Nephron progenitor cell (in vitro differentiated cells): ENCODE measurements around the gene PPP1R14B.

Experiments
- DNase-seq: peaks from one replicate; pipeline ENCODE4 v3.0.0; 2021
- H3K27ac Mint-ChIP-seq: 2 replicates; pipeline ENCODE4 v1.8.0; 2021; ENCODE audit warnings: mild to moderate bottlenecking, moderate library complexity, mixed read lengths
- H3K27me3 Mint-ChIP-seq: 2 replicates; pipeline ENCODE4 v1.8.0; 2021; ENCODE audit warnings: mild to moderate bottlenecking, low read depth, mixed read lengths; ENCODE audit not compliant: poor library complexity
- H3K36me3 Mint-ChIP-seq: 2 replicates; pipeline ENCODE4 v1.8.0; 2021; ENCODE audit warnings: low read depth, mixed read lengths
- H3K4me1 Mint-ChIP-seq: 2 replicates; pipeline ENCODE4 v1.8.0; 2021; ENCODE audit warnings: mixed read lengths
- H3K4me3 Mint-ChIP-seq: 2 replicates; pipeline ENCODE4 v1.8.0; 2021; ENCODE audit warnings: mild to moderate bottlenecking, moderate library complexity, mixed read lengths
- H3K9me3 Mint-ChIP-seq: 2 replicates; pipeline ENCODE4 v1.8.0; 2021; ENCODE audit warnings: mild to moderate bottlenecking, moderate library complexity, mixed read lengths
- CTCF ChIP-seq: fragments of 200-600 bp; sonication (generic); IDR thresholded peaks from 2 replicates; pipeline ENCODE4 v1.5.0; 2021; ENCODE audit warnings: antibody characterized with exemption

PPP1R14B gene

GRCh38 chr11:64240435-64241240 is 6.1 kb downstream of the PPP1R14B start, which contains the start of gene FKBP2:
Gene FKBP2 (plus strand): TSS chr11:64241095. CDS start chr11:64242388, 1,293 bp downstream.
- Mint-ChIP-seq H3K9me3 (no peaks in the 10 kb centered on the region), H3K27ac (peak within 1 kb of the TSS; percentile 97), H3K27me3 (no peaks in the 10 kb centered on the region), H3K4me3 (peak within 1 kb of the TSS; percentile 87), H3K36me3 (peaks cover 8% of the 10 kb centered on the region), H3K4me1 (peaks cover 30% of the 10 kb centered on the region)
- TF ChIP-seq CTCF: no peak
- peak; percentile 96 for DNase-seq

GRCh38 chr11:64239662-64240434 is 6.9 kb downstream of the PPP1R14B start:
- Mint-ChIP-seq H3K4me1 (peaks cover 36% of the 10 kb centered on the region), H3K9me3 (no peaks in the 10 kb centered on the region), H3K4me3 (peak overlapping the region; percentile 87), H3K27me3 (no peaks in the 10 kb centered on the region), H3K27ac (peak overlapping the region; percentile 97), H3K36me3 (peaks cover 8% of the 10 kb centered on the region)
- DNase-seq: no peak
- TF ChIP-seq CTCF: no peak

- no peak overlapping the region for H3K4me3 Mint-ChIP-seq
- peaks cover 33% of the 10 kb centered on the region for H3K4me1 Mint-ChIP-seq
- H3K9me3 Mint-ChIP-seq: no peaks in the 10 kb centered on the region
- H3K27me3 Mint-ChIP-seq: no peaks in the 10 kb centered on the region
- H3K27ac Mint-ChIP-seq: no peak overlapping the region
- TF ChIP-seq CTCF: no peak
- peaks cover 8% of the 10 kb centered on the region for H3K36me3 Mint-ChIP-seq
- no peak for DNase-seq
Measured at GRCh38 chr11:64238999-64239398, 7.7 kb downstream of the PPP1R14B start.

GRCh38 chr11:64238076-64238475 is 8.7 kb downstream of the PPP1R14B start:
- Mint-ChIP-seq H3K27me3 (peaks cover 7% of the 10 kb centered on the region), H3K4me3 (no peak overlapping the region), H3K36me3 (peaks cover 8% of the 10 kb centered on the region), H3K27ac (peak overlapping the region; percentile 29), H3K9me3 (no peaks in the 10 kb centered on the region), H3K4me1 (peaks cover 24% of the 10 kb centered on the region)
- TF ChIP-seq CTCF: no peak
- DNase-seq: no peak

- TF ChIP-seq CTCF: no peak
- Mint-ChIP-seq H3K36me3 (peaks cover 8% of the 10 kb centered on the region), H3K27ac (no peak overlapping the region), H3K4me3 (no peak overlapping the region), H3K27me3 (peaks cover 10% of the 10 kb centered on the region), H3K9me3 (no peaks in the 10 kb centered on the region), H3K4me1 (peaks cover 26% of the 10 kb centered on the region)
- no peak for DNase-seq
Measured at GRCh38 chr11:64237484-64237951, 9.2 kb downstream of the PPP1R14B start.
